IMR-90 (cell line): ENCODE measurements around the gene TSHZ1. TPM values are rescaled to one million over a fixed set of nuclear protein-coding genes. Genes with fewer than 3 reads are reported as not detected.

ENCODE experiments used
- ATAC-seq: fragments of 200-7000 bp; cut with Tn5 transposase; 2 replicates; pipeline ENCODE4 v1.9.1; 2020; ENCODE audit warnings: low read depth, mild to moderate bottlenecking, moderate library complexity
- BruUV-seq: library from RNA; stranded (reverse); fragments of 400-500 nt; replicated peaks from 2 replicates; lab custom pipeline; 2021; lab: Mats Ljungman, UMichigan
- CTCF ChIA-PET: fragments of 300-600 bp; formaldehyde crosslinking; extraction: SDS; loops from one replicate; lab custom pipeline; 2021; ENCODE audit warnings: antibody characterized with exemption; lab: Yijun Ruan, JAX
- POLR2A ChIA-PET: fragments of 300-600 bp; sonication (Branson Sonifier 250); formaldehyde crosslinking; loops from one replicate; lab custom pipeline; 2022; ENCODE audit warnings: antibody characterized with exemption; ENCODE audit not compliant: unreplicated experiment; lab: Charles Lee
- DNase-seq: peaks from one replicate; pipeline ENCODE4 v3.0.0; 2013
- H2AFZ ChIP-seq: replicated peaks from 2 replicates; pipeline ENCODE3; 2013; ENCODE audit warnings: low read length, mild to moderate bottlenecking; ENCODE audit not compliant: poor library complexity
- H2AK5ac ChIP-seq: 2 replicates; pipeline ENCODE4 v1.6.1; 2013; ENCODE audit warnings: low read depth, low read length, inconsistent platforms
- H2AK9ac ChIP-seq: replicated peaks from 2 replicates; pipeline ENCODE3; 2013; ENCODE audit warnings: mild to moderate bottlenecking, low read depth, low read length, moderate library complexity; ENCODE audit not compliant: poor library complexity
- H2BK120ac ChIP-seq: 2 replicates; pipeline ENCODE4 v1.6.1; 2013; ENCODE audit warnings: low read depth, low read length, inconsistent platforms
- H2BK15ac ChIP-seq: 3 replicates; pipeline ENCODE4 v1.6.1; 2013; ENCODE audit warnings: low read depth, low read length, inconsistent platforms
- H2BK20ac ChIP-seq: 2 replicates; pipeline ENCODE4 v1.6.1; 2013; ENCODE audit warnings: low read depth, mild to moderate bottlenecking, inconsistent platforms, low read length, moderate library complexity
- H2BK5ac ChIP-seq: 2 replicates; pipeline ENCODE4 v1.6.1; 2013; ENCODE audit warnings: mild to moderate bottlenecking, low read depth, low read length, inconsistent platforms; ENCODE audit not compliant: poor library complexity, severe bottlenecking
- H3K14ac ChIP-seq: replicated peaks from 2 replicates; pipeline ENCODE4 v1.6.1; 2013; ENCODE audit warnings: low read depth, low read length, inconsistent platforms
- H3K18ac ChIP-seq: 2 replicates; pipeline ENCODE4 v1.6.1; 2013; ENCODE audit warnings: low read depth, low read length, control low read depth
- H3K23ac ChIP-seq: 2 replicates; pipeline ENCODE4 v1.6.1; 2013; ENCODE audit warnings: low read depth, low read length, inconsistent platforms
- H3K27ac ChIP-seq: 2 replicates; pipeline ENCODE4 v1.5.1; 2013; ENCODE audit warnings: mild to moderate bottlenecking, control low read depth, low read length; ENCODE audit not compliant: insufficient read depth
- H3K27me3 ChIP-seq: 2 replicates; pipeline ENCODE4 v1.6.1; 2013; ENCODE audit warnings: low read length; ENCODE audit not compliant: control insufficient read depth, insufficient read depth
- H3K36me3 ChIP-seq: 2 replicates; pipeline ENCODE4 v1.6.1; 2013; ENCODE audit warnings: low read length, mixed read lengths; ENCODE audit not compliant: control insufficient read depth, insufficient read depth
- H3K4ac ChIP-seq: 2 replicates; pipeline ENCODE4 v1.6.1; 2013; ENCODE audit warnings: low read depth, low read length, inconsistent platforms
- H3K4me1 ChIP-seq: 2 replicates; pipeline ENCODE4 v1.6.1; 2013; ENCODE audit warnings: low read length, mixed read lengths; ENCODE audit not compliant: control insufficient read depth, insufficient read depth
- H3K4me2 ChIP-seq: 2 replicates; pipeline ENCODE4 v1.6.1; 2013; ENCODE audit warnings: low read depth, mild to moderate bottlenecking, control low read depth, low read length, moderate library complexity
- H3K4me3 ChIP-seq: 2 replicates; pipeline ENCODE4 v1.5.1; 2013; ENCODE audit warnings: low read depth, mild to moderate bottlenecking, control low read depth, low read length, moderate library complexity; ENCODE audit not compliant: insufficient read depth
- H3K56ac ChIP-seq: 2 replicates; pipeline ENCODE4 v1.6.1; 2013; ENCODE audit warnings: low read length, inconsistent platforms; ENCODE audit not compliant: insufficient read depth; ENCODE audit errors: extremely low read depth
- H3K79me1 ChIP-seq, 2 experiments: 2 replicates each; pipeline ENCODE4 v1.6.1; 2013; ENCODE audit warnings: low read length in 2 of 2, inconsistent platforms in 1 of 2, low read depth in 1 of 2
- H3K9ac ChIP-seq: 2 replicates; pipeline ENCODE4 v1.6.1; 2013; ENCODE audit warnings: low read depth, low read length, control low read depth
- H3K9me1 ChIP-seq: 2 replicates; pipeline ENCODE4 v1.6.1; 2013; ENCODE audit warnings: low read length, inconsistent platforms; ENCODE audit not compliant: insufficient read depth
- H3K9me3 ChIP-seq: 2 replicates; pipeline ENCODE4 v1.6.1; 2013; ENCODE audit warnings: low read length; ENCODE audit not compliant: control insufficient read depth, insufficient read depth
- H4K20me1 ChIP-seq: 2 replicates; pipeline ENCODE4 v1.6.1; 2013; ENCODE audit warnings: low read length, inconsistent platforms; ENCODE audit not compliant: insufficient read depth
- H4K5ac ChIP-seq: 2 replicates; pipeline ENCODE4 v1.6.1; 2013; ENCODE audit warnings: mild to moderate bottlenecking, low read depth, low read length, control low read depth
- H4K8ac ChIP-seq, 2 experiments: 2 replicates each; pipeline ENCODE4 v1.6.1; 2013; ENCODE audit warnings: low read depth in 2 of 2, low read length in 2 of 2, control low read depth in 1 of 2, inconsistent platforms in 1 of 2
- H4K91ac ChIP-seq: 2 replicates; pipeline ENCODE4 v1.6.1; 2013; ENCODE audit warnings: low read depth, low read length, inconsistent platforms; ENCODE audit not compliant: insufficient read depth
- FOS ChIP-seq: fragments of 150-350 bp; IDR thresholded peaks from 2 replicates; pipeline ENCODE4 v1.6.1; 2016; ENCODE audit warnings: low read depth, low read length
- MAZ ChIP-seq: IDR thresholded peaks from 2 replicates; pipeline ENCODE4 v1.6.1; 2012; ENCODE audit warnings: low read depth, mild to moderate bottlenecking, low read length, improper control_type of control experiment, moderate library complexity, borderline replicate concordance
- SMC3 ChIP-seq: fragments of 150-350 bp; IDR thresholded peaks from 2 replicates; pipeline ENCODE4 v1.6.1; 2016; ENCODE audit warnings: low read depth, mild to moderate bottlenecking, antibody characterized with exemption, low read length, moderate library complexity
- WGBS, 2 experiments: methylation state at CpG; one replicate each; pipeline versions ENCODE4 v1.1.5 to v1.1.7; 2013; ENCODE audit warnings: missing lambda C conversion rate in 2 of 2; ENCODE audit not compliant: insufficient read length in 1 of 2; ENCODE audit errors: extremely low coverage in 2 of 2; 5-methylcytosine and 5-hydroxymethylcytosine counted together
- dilution Hi-C: fragments of 300-500 bp; cut with HindIII; formaldehyde crosslinking; loops from one replicate; pipeline ENCODE4 v1.14.3; 2018; ENCODE audit warnings: low sequenced_read_pairs; ENCODE audit not compliant: unreplicated experiment
- in situ Hi-C: fragments of 300-500 bp; cut with MboI; formaldehyde crosslinking; loops from 3 replicates; pipeline ENCODE4 v1.14.3; 2019; ENCODE audit warnings: low sequenced_read_pairs, inconsistent platforms, mixed read lengths
- intact Hi-C: fragments of 100-400 bp; cut with micrococcal nuclease; formaldehyde crosslinking; loops from 2 replicates; pipeline ENCODE4 v1.10.0; 2022
- polyA plus RNA-seq, 3 experiments: library from polyadenylated mRNA; depleted of rRNA; stranded (reverse); fragments of >200 nt; gene quantifications; 2 replicates each; pipeline ENCODE4 v1.2.3, GENCODE V29; 2012; ENCODE audit warnings: low replicate concordance in 1 of 3
- total RNA-seq: library from RNA; depleted of rRNA; stranded (reverse); fragments of >200 nt; gene quantifications from 2 replicates; pipeline ENCODE4 v1.2.3, GENCODE V29; 2012
- TF ChIP-seq, protein P1 (sequence below): fragments of 150-350 bp; IDR thresholded peaks from 2 replicates; pipeline ENCODE4 v1.6.1; 2017; ENCODE audit warnings: mild to moderate bottlenecking, antibody characterized with exemption, low read length, low read depth
- TF ChIP-seq, protein P2 (sequence below): conservative IDR thresholded peaks from 2 replicates; pipeline ENCODE4 v1.5.1; 2012; ENCODE audit warnings: mild to moderate bottlenecking, low read depth, low read length, improper control_type of control experiment

TSHZ1 gene
- total and polyA plus RNA-seq, 2 of the 4 experiments (the other 2 are of a cell fraction): 7.1 to 10.0 TPM

DNA sequence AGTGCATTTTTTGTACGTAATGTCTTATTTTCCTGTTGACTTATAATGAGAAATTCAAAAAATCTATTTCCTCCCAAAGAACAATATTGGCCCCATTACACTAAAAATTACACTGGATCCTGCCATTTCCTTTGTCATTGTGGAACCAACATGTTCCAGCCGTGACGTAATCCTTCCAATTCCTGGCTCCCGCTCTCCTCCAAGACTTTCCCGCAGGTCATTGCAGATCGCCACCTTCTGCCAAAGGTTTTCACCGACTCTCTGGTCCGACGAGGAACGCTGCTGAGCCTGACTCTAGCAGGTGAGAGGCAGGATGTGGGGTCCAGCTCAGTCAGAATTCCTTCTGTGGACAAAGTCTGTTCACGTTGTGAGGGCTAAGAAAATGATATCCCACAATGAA is 39.7 kb upstream of the TSHZ1 start:
- H3K9me3 ChIP-seq: peaks cover 3% of the 10 kb centered on the region; the same call in 1 of the 2 replicates
- H2AK5ac ChIP-seq: no peak overlapping the region
- TF ChIP-seq, protein P1, sequence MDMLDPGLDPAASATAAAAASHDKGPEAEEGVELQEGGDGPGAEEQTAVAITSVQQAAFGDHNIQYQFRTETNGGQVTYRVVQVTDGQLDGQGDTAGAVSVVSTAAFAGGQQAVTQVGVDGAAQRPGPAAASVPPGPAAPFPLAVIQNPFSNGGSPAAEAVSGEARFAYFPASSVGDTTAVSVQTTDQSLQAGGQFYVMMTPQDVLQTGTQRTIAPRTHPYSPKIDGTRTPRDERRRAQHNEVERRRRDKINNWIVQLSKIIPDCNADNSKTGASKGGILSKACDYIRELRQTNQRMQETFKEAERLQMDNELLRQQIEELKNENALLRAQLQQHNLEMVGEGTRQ: no peak
- TF ChIP-seq MAZ (no peak), SMC3 (no peak), FOS (no peak)
- TF ChIP-seq, protein P2, sequence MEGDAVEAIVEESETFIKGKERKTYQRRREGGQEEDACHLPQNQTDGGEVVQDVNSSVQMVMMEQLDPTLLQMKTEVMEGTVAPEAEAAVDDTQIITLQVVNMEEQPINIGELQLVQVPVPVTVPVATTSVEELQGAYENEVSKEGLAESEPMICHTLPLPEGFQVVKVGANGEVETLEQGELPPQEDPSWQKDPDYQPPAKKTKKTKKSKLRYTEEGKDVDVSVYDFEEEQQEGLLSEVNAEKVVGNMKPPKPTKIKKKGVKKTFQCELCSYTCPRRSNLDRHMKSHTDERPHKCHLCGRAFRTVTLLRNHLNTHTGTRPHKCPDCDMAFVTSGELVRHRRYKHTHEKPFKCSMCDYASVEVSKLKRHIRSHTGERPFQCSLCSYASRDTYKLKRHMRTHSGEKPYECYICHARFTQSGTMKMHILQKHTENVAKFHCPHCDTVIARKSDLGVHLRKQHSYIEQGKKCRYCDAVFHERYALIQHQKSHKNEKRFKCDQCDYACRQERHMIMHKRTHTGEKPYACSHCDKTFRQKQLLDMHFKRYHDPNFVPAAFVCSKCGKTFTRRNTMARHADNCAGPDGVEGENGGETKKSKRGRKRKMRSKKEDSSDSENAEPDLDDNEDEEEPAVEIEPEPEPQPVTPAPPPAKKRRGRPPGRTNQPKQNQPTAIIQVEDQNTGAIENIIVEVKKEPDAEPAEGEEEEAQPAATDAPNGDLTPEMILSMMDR: no peak
- no peak overlapping the region for H3K18ac ChIP-seq
- dilution Hi-C loops: no loop called here
- H2AFZ ChIP-seq: no peak overlapping the region
- ChIA-PET CTCF (no interaction called here), POLR2A (no interaction called here)
- H3K4me1 ChIP-seq: no peaks in the 10 kb centered on the region
- intact Hi-C loops: no loop called here
- H3K9me1 ChIP-seq: no peaks in the 10 kb centered on the region
- no peak overlapping the region for H3K4ac ChIP-seq
- no peak overlapping the region for H3K9ac ChIP-seq
- DNase-seq (no peak), ATAC-seq (no peak)
- H3K36me3 ChIP-seq: no peaks in the 10 kb centered on the region
- H2BK5ac ChIP-seq: no peak overlapping the region
- in situ Hi-C loops: no loop called here
- H3K4me2 ChIP-seq: no peak overlapping the region
- H4K8ac ChIP-seq: no peak overlapping the region
- no peak overlapping the region for H3K4me3 ChIP-seq
- H4K20me1 ChIP-seq: no peaks in the 10 kb centered on the region
- no TSS peak for BruUV-seq
- H3K27ac ChIP-seq: no peak overlapping the region
- no peak overlapping the region for H3K56ac ChIP-seq
- H4K5ac ChIP-seq: no peak overlapping the region
- peaks cover 16% of the 10 kb centered on the region for H3K27me3 ChIP-seq
- WGBS, 2 experiments: no CpG with 5 or more reads among the region's 11 CpGs
- no peak overlapping the region for H3K23ac ChIP-seq
- H3K79me1 ChIP-seq: no peaks in the 10 kb centered on the region
- no peak overlapping the region for H2BK15ac ChIP-seq
- H2BK120ac ChIP-seq: no peak overlapping the region
- no peak overlapping the region for H4K91ac ChIP-seq
- no peak overlapping the region for H2BK20ac ChIP-seq
- no peak overlapping the region for H2AK9ac ChIP-seq
- no peak overlapping the region for H3K14ac ChIP-seq
